ENCODE measurements around the gene ADARB2.
"Not testable (repeated sequence)": the region's sequence is repeated elsewhere in the genome, so short reads cannot be mapped to it uniquely, and the experiment has no call there.

The ADARB2 gene

DNA sequence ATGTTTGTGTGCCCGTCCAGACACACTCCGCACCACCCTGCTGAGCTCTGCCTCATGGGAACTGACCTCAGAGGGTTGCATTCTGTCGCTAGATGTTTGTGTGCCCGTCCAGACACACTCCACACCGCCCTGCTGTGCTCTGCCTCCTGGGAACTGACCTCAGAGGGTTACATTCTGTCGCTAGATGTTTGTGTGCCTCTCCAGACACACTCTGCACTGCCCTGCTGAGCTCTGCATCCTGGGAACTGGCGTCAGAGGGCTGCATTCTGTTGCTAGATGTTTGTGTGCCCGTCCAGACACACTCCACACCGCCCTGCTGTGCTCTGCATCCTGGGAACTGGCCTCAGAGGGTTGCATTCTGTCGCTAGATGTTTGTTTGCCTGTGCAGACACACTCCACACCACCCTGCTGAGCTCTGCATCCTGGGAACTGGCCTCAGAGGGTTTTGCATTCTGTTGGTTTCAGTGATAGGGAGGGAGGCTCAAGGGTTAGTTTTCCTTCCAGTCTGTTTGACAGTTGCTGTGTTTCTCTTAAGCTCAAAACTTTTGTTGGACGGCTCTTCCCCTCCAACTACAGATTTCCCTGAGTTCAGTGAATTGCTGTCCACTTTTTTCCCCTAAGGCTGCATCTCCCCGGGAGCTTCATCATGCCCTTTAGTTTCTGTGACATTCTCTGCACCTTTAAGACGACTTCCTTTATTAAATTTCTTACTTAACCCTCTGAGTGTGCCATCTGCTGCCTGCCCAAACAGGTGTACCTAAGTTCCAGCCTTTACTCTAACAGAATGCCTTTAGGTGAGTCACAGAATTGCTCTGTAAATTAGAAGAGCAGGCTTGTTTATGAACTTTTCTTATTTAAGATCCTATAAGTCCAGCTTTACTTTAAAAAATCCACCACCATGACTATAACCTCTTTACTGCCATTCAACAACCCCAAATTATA is 119.7 kb downstream of the ADARB2 start:
- DNase-seq (ENCODE audit: low read depth in 2 of 3, low spot score in 1 of 3): not testable (repeated sequence)

DNA sequence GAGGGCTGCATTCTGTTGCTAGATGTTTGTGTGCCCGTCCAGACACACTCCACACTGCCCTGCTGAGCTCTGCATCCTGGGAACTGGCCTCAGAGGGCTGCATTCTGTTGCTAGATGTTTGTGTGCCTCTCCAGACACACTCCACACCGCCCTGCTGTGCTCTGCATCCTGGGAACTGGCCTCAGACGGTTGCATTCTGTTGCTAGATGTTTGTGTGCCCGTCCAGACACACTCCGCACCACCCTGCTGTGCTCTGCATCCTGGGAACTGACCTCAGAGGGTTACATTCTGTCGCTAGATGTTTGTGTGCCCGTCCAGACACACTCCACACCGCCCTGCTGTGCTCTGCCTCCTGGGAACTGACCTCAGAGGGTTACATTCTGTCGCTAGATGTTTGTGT is 120.6 kb downstream of the ADARB2 start:
- not testable (repeated sequence) for DNase-seq (ENCODE audit: low read depth in 2 of 3, low spot score in 1 of 3)

DNA sequence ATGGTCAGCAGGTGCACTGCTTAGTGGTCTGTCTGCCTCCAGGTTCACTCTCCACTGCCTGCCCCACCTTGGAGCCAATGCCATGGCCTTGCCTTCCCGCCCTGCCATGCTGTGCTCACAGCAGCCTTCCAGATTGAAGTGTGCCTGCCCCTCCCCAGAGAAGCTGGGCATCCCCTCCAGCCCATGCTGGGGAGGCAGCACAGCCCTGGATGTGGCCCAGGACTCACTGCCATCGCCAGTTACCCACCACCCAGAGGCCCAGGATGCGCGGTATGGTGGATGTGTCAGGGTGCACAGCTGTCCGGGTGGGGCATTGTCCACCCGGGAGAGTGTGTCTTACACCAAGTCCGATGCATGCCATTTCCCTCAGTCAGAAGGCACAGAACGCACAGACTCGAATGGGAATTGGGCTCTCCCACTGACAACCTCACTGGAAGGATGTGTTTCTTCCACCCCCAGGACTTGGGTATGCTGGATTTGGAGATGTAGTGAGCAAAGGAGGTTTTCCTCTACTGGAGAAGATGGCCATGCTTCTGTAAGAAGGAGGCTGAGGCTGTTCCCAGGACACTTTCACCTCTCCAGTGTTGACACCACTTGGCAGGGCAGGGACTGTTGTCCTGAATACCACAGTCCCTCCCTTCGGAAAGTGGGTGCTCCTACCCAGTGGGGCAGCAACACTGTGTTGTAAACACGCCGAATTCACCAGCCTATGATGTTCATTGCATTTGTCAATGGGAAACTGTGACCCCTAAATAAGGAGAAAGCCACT is 122.0 kb downstream of the ADARB2 start:
- no peak for DNase-seq (ENCODE audit: low read depth in 2 of 3, low spot score in 1 of 3)

- no peak for DNase-seq (ENCODE audit: low read depth in 2 of 3, low spot score in 1 of 3)
These were observed 123.8 kb downstream of the ADARB2 start for GRCh38 chr10:1613511-1613910.

DNA sequence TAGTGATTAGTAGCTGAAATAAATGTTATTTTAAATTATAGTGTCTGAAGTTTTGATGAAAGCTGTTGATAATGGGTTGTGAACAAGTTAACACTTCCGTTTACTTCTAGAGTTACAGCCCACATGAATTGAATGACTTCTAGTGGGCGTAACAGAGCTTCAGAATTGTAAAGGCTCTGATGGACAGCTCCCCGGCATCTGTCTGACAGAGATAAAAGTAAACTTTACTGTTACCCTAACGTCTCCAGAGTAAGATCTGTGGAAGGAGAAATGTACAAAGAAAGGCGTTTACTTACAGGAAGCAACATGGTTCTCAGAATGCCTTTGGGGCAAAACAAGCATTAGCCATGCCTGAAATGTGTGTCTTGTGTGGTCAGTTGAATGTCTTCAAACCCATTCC is 124.4 kb downstream of the ADARB2 start:
- no peak for DNase-seq (ENCODE audit: low read depth in 2 of 3, low spot score in 1 of 3)

DNA sequence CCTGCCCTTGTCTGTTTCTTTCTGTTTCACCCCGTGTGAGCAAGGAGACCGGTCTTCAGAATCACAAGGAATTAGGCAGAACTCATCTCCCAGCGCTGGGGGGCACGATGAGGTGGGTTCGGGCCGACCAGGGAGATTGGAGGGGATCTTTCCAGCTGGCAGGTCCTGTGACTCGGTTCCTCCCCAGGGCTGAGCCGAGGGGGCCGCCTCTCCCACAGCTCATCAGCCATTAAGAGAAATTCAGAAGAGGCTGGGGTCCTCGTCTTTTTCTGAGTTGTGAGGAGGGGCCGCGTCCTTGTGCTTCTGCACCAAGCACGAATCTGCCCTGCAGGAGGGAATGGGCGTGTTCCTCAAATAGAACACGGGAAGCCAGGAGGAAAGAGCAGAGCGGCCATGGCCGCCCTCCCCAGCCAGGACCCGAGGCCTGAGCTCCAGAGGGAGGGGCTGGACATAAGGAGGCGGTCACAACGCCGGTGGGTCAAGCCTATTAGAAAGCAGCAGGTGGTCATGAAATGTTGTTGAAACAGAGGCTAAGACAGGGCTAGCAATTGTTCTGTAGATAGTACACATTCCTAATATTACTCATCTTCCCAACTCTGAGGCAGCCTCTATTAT is 125.3 kb downstream of the ADARB2 start:
- no peak for DNase-seq (ENCODE audit: low read depth in 2 of 3, low spot score in 1 of 3)

DNA sequence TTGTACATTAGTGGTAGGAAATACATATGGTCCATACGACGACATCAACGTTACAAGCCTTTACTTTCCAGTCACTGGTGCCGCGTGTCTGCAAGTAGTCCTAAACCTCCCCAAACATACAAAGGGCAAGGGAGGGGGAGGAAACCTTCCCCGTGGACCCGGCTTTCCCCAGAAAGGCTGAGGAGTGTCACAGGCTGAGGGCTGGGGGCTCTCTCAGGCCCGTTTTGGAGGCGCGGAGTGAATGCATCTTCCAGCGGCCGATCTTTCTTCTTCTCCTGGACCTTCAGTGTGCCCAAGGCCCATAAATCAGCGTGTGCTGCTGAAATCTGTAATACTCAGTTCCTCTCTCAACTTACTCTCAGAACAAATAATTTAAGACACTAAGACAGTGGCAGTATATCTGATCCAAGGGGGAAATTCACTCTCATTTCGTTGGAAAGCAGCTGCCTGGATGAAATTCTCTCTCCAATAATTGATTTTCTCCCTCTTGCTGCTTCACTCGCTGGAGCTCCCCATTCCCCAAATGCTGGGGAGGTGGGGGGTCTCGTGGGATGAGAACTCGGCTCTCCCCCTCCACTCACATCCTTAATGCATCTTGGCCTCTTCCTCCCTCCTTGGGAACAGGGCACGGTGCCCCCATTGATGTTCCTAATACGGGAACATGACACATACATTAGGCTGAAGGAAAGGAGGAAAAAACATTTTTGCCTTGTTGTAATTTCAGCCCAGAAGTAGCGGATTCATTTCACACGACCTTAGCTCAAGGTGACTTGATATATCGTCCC is 126.1 kb downstream of the ADARB2 start:
- DNase-seq (ENCODE audit: low read depth in 2 of 3, low spot score in 1 of 3): no peak

DNA sequence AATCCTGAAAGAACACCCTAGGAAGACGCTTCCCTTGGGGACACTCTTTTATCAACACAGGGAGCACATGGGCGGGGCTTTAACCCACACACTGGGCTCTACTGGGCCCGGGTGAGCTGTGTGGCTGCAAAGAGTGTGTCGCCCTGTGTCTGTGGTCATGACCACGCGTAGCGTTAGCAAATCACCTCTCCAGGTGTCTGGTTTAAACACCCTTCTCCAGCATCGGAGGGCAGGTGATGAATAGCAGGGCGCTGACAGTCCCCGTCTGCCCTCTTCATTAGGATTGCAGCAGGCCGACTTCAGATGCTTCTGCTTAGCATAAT is 127.7 kb downstream of the ADARB2 start:
- no peak for DNase-seq (ENCODE audit: low read depth in 2 of 3, low spot score in 1 of 3)

GRCh38 chr10:1608851-1609647 is 128.3 kb downstream of the ADARB2 start:
- no peak for DNase-seq (ENCODE audit: low read depth in 2 of 3, low spot score in 1 of 3)

- DNase-seq (ENCODE audit: low read depth in 2 of 3, low spot score in 1 of 3): no peak
These were observed 128.9 kb downstream of the ADARB2 start for GRCh38 chr10:1608408-1608807.

DNA sequence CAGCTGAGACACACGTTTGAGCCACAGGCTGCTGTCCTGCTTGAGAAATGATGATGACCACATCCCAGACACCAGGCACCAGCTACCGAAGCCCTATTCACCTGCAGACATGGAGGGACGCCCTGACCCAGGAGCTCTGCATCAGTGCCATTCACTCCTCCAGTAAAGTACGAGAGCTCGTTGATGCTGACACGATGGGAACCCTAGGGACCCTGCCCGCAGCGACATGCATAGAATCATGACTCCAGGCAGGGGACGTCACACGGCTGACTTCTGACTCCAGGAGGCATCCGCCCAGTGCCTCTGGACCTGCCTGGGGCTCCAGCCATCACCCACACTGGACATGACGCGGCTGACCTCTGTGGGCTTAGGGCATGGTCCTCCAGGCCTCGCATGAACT is 129.9 kb downstream of the ADARB2 start:
- no peak for DNase-seq (ENCODE audit: low read depth in 2 of 3, low spot score in 1 of 3)

GRCh38 chr10:1605999-1606940 is 131.1 kb downstream of the ADARB2 start:
- DNase-seq (ENCODE audit: low read depth in 2 of 3, low spot score in 1 of 3): no peak

- DNase-seq (ENCODE audit: low read depth in 2 of 3, low spot score in 1 of 3): no peak
These were observed 132.2 kb downstream of the ADARB2 start for GRCh38 chr10:1605121-1605520.

DNA sequence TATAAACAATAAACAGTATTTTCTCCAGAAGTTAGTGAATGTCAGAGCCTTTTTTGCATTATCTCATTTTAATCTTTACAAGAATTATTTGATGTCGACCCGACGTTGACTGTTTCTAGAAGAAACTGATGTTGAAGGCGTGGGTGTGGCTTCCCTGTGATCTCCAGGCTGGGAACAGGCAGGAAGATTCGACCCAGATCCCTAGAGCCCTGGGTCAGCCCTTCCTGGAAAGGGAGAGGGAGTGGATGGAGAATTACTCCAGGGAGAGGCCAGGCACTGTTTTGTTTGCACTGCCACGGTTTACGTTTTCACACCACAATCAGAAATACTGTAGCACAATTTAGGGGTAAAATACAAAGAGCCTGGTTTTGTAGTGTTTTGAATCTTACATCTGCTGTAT is 133.1 kb downstream of the ADARB2 start:
- no peak for DNase-seq (ENCODE audit: low read depth in 2 of 3, low spot score in 1 of 3)

GRCh38 chr10:1603181-1603580 is 134.1 kb downstream of the ADARB2 start:
- DNase-seq (ENCODE audit: low read depth in 2 of 3, low spot score in 1 of 3): no peak

DNA sequence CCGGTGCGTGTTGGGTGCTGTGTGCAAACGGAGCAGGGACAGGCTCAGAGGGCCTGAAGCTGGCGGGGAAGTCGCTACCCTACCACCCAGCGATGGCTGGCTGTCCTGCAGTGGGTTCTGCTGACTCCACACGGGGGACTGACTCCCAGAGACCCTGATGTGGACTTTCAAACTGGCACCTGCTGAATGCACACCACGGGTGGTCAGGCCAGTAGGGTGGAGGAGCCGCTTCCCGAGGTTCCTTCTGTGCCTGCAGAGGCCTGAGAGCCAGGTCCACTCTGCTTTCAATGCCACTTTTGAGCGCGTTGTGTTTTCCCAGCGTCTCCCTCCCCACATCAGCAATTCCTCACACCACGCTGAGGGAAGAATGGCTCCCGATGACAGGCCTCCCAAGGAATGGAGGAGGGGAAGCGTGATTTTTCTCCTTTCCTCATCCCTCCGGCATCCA is 135.3 kb downstream of the ADARB2 start:
- DNase-seq (ENCODE audit: low read depth in 2 of 3, low spot score in 1 of 3): no peak

DNA sequence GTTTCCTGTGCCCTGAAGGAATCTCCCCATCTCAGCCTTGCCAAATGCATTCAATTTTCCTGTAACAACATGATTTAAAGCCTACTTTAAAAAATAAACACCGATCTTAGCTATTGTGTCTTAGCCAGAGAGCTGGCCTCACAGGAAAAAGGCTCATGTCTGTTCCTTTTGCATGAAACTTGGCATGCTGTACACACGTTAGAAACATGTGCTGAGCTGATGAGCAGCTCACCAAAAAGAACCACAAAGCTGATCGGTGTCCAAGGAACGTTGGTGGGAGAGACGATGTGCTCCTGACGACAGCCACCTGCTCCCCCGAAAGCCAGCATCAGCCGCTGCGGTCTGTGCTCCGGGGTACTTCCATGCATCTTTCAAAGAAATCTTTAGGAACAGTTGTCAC is 135.9 kb downstream of the ADARB2 start:
- no peak for DNase-seq (ENCODE audit: low read depth in 2 of 3, low spot score in 1 of 3)

GRCh38 chr10:1600861-1601260 is 136.5 kb downstream of the ADARB2 start:
- DNase-seq (ENCODE audit: low read depth in 2 of 3, low spot score in 1 of 3): no peak
